ENCODE measurements around the gene ITLN2.
"Not testable (repeated sequence)": the region's sequence is repeated elsewhere in the genome, so short reads cannot be mapped to it uniquely, and the experiment has no call there.

ITLN2 gene

GRCh38 chr1:160954158-160955104 is at the start of gene ITLN2:
Gene ITLN2, minus strand, starts transcription at chr1:160954809. Its CDS starts 68 bp downstream, at chr1:160954741.
- DNase-seq = peak; percentile 86

- DNase-seq = no peak
Measured at GRCh38 chr1:161001525-161001924, 46.9 kb upstream of the ITLN2 start.

- DNase-seq = no peak
Measured at GRCh38 chr1:161000736-161001480, 46.3 kb upstream of the ITLN2 start.

- no peak for DNase-seq
Measured at GRCh38 chr1:160999376-160999775, 44.8 kb upstream of the ITLN2 start.

DNA sequence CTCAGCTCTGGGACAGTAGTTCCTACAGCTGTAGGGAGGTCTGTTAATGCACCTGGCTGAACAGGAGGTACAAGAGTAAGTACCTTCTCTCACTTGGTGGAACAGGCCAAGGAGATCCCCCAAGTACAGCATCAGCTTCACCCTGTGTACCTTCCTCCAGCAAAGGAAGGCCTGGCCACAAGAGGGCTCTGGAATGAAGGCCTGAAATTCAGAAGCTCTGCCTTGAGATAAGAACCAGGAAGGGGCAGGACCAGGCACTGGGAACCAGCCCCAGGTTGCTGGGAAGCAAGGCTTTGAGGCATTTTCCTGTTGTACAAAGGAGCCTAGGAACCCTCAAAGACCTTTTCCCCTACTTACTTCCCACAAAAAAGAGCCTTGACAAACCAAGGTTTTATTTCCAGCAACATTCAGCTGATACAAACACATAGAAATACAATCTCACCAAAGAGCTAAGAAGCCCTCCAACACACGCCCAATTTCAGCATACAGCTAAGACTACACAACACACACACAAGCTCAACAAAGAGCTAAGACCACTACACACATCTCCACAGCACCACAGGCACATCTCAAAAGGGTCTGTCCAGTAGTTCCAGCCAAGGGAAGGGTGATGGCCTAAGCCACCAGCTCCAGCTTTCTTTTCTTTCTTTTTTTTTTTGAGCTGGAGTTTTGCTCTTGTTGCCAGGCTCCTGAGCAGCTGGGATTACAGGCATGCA is 42.9 kb upstream of the ITLN2 start:
- peak; percentile 90 for DNase-seq

GRCh38 chr1:160996178-160996577 is 41.6 kb upstream of the ITLN2 start:
- no peak for DNase-seq

GRCh38 chr1:160993544-160994193 is 39.1 kb upstream of the ITLN2 start:
- DNase-seq = no peak

GRCh38 chr1:160992036-160992435 is 37.4 kb upstream of the ITLN2 start:
- not testable (repeated sequence) for DNase-seq

DNA sequence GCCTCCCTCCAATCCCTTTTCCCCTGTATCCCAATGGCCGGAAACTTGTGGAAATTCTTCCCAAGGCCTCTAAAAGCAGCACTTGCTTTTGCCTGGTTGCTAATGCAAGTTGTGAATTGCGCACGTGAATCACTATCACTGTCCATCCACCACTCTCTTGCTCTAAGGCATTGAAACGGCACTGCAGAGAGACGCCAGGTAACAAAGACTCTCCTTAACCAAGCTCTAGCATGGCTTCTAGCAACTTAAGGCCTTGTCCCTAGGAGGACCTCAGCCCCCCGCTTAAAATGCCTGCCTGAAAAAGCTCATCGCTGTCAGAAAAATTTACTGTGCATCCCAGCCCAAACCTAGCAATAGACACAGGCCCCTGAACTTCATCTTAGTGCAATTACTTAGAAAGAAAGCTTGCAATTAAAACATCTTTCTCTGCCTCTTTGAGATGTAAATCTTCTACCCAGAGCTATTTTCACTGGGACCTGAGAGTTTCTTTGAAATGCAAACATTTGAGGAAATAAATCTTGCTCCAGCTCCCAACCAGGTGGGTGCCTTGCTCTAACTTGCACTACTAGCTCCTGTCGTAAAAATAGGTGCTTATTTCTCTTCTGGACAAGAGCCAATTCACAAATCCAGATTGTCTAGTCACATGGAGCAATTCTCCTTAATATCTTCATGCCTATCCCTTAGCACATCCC is 32.9 kb upstream of the ITLN2 start:
- no peak for DNase-seq

GRCh38 chr1:160985723-160986122 is 31.1 kb upstream of the ITLN2 start:
- DNase-seq = no peak

DNA sequence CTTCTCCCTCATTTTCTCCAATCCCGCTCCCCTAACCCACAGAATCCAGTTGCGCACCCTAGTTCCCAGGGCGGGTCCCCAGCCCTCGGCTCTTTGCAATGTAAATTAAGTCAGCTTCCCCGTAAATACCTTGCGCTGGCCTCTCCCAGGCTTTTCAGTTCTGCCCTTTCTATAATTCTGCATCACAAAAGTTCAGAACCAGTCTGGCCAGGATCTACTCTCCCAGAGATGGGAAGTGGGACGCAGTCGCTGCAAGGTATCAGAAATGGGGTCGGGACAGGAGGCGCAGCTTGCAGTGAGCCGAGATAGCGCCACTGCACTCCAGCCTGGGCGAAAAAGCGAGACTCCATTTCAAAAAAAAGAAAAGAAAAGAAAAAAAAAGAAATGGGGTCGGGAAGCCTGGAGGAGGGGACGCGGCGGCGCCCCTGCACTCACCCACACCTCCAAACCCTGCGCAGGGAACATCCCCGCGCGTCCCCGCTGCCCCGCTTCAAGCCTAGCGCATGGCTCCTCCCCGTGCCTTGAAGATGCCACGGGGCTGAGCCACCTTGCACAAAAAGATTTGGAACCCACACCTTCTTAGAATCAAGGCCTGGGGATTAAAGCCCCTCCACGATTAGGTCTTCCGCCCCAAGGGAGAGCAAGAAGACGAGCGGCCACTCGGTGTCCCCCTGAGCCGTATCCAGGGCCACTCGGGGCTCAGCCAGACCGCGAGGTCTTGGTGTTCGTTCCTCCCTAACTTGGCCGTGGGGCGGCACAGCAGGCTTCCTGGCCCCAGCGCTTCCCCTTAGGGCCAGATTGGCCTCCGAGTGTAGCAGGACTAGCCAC is 27.2 kb upstream of the ITLN2 start:
- DNase-seq = peak; percentile 65

GRCh38 chr1:160979286-160979685 is 24.7 kb upstream of the ITLN2 start:
- no peak for DNase-seq

GRCh38 chr1:160978510-160978927 is 23.9 kb upstream of the ITLN2 start:
- DNase-seq = no peak

- DNase-seq = no peak
Measured at GRCh38 chr1:160975026-160975425, 20.4 kb upstream of the ITLN2 start.

- no peak for DNase-seq
Measured at GRCh38 chr1:160973491-160973890, 18.9 kb upstream of the ITLN2 start.

DNA sequence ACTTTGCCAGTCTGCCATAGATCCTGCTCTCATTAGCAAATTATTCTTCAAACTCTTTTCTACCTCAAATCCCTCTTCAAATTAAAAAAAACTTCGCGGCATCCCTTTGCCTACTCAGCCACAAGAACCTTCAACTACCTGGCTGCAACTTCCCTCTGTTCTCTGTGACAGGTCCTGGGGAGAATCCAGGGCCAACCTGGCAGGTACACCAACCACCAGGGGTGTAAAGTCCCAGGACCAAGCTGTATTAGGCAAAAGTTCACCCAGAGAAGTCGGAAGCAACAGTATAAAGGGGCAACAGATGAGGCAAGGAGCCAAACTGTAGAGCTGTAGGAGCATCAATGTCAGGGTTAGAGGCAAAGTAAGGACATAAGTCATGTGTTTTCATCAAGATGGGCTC is 18.3 kb upstream of the ITLN2 start:
- DNase-seq = no peak

- peak; percentile 83 for DNase-seq
Measured at GRCh38 chr1:160971618-160972056, 17.0 kb upstream of the ITLN2 start.

DNA sequence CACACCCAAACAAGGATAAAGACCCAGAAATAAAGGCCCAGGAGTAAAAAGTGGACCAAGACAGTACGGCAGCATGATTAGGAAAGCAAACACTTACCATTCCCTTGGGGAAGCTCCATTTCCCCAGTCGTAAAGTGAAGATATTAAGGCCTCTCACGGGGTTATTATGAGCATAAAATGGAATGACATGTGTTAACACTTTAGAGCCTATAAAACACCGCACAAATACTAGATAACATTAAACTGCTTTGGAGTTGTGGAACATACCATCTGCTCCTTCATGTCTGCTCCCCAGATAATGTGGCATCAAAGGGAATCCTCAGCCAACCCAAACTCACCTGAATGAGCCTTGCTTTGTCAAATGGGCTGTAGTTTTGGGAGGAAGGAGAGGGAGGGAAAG is 8.9 kb upstream of the ITLN2 start:
- no peak for DNase-seq

GRCh38 chr1:160961419-160961818 is 6.8 kb upstream of the ITLN2 start:
- DNase-seq = no peak

- DNase-seq = no peak
Measured at GRCh38 chr1:160956966-160957365, 2.4 kb upstream of the ITLN2 start.

DNA sequence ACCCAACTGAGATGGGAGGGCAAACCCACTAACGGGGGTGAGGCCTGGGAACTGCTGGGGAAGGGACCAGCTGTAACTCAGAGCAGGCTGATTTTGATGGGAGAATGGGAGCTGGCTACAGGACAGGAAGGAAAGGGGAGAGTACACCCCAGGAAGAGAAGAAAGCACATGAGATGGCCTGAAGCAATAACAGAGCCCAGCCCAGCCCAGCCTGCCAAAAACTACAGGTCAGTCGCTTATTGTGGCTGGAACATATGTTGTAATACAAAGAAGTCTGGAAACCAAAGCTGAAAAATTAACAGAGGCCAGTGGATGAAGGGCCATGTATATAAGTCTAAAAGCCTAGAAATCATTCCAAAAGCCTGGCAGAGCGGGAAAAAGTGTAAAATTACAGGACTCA is 1.6 kb downstream of the ITLN2 start:
- no peak for DNase-seq
